IPS-18c (cell line): ENCODE results near the gene METTL24.
"Not testable (repeated sequence)": the region's sequence is repeated elsewhere in the genome, so short reads cannot be mapped to it uniquely, and the experiment has no call there.

Source experiments
- H3K4me3 ChIP-seq: 2 replicates; pipeline ENCODE4 v1.7.0; 2013; ENCODE audit warnings: low read depth, mild to moderate bottlenecking, low read length, moderate library complexity; ENCODE audit not compliant: insufficient read depth
- H3K9me3 ChIP-seq: one replicate; pipeline ENCODE4 v1.6.1; 2013; ENCODE audit warnings: mild to moderate bottlenecking, low read length, moderate library complexity; ENCODE audit not compliant: control insufficient read depth, insufficient read depth

METTL24 gene

DNA sequence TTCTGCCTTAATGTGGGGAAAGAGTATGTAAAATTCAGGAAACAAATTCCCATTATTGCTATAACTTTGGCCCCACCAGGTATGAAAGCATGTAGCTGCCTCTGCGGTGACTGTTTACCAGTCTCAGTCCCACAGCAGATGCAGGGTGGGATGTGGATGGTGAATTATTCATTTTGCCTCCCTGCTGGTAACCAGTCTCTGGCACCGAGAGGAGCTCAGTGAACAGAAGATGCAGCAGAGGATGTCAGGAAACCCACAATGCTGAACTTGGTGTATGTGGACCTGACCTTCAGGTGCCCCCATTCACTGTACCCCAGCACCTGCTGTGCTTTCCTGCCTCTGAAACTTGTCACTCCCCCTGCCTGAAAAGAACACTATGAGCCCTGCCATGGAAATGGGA lies 8.8 kb upstream of the METTL24 start:
- Histone ChIP-seq H3K9me3 (no peaks in the 10 kb centered on the region), H3K4me3 (no peak overlapping the region)

DNA sequence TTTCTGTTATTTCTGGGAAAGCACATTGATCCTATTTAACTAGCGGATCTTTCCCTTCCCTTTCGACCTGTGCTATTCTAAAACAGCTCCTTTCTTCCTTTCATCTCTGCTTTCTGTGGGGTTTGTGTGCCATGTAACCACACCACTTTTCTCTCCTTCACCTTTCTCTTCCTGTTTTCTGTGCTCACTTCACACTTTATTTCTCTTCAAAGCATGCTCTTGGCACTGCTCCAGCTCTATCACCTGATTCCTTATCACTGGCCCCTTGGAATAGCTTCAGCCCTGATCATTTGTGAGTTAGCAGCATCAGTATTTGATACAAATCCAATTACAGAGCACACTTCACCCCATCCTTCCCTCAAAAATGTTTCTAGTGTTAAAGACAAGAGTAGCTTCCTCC lies 8.1 kb upstream of the METTL24 start:
- no peak overlapping the region for H3K4me3 ChIP-seq
- H3K9me3 ChIP-seq: no peaks in the 10 kb centered on the region

GRCh38 chr6:110364364-110365105 lies 6.4 kb upstream of the METTL24 start:
- H3K9me3 ChIP-seq: no peaks in the 10 kb centered on the region
- H3K4me3 ChIP-seq: no peak overlapping the region

DNA sequence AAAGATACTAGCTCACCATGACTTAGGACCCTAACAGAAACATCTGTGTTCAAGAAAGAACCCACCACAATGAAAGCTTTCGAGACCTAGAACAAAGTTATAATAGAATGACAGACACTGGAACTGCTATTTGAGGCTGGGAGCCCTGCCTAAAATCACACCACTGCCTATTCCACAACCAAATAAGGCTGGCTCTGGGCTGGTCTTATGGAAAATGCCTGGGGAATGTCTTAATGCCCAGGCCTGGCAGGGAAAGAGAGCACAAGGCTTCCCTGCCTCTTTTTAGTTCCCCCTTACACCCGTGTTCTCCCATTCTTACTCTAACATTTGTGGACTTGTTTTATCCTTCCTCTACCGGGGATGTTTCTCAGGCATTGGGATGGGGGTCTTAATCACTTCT lies 5.6 kb upstream of the METTL24 start:
- no peaks in the 10 kb centered on the region for H3K9me3 ChIP-seq

DNA sequence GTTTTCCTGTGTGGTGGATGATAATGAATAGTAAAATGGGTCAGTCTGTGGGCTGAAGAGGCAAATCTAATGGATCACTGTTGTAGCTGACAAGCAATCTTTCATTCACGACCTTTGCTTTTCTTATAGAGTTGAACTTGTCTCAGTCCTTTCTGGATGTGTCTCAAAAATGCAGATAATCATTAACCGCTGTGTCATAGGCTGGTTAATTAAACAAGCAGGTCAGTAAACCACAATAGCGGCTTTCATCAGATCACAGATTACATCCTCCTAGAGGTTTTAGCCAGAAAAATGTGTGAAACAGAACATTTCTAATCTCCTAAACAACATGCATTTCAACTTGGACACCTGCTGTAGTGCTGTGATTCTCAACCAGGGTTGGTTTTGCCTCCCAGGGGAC lies 2.5 kb upstream of the METTL24 start:
- no peaks in the 10 kb centered on the region for H3K9me3 ChIP-seq

More for the DNA sequence above, 5.6 kb upstream of the METTL24 start:
- H3K4me3 ChIP-seq: no peak overlapping the region

GRCh38 chr6:110359556-110359955 lies 1.4 kb upstream of the METTL24 start:
- no peak overlapping the region for H3K4me3 ChIP-seq
- H3K9me3 ChIP-seq: no peaks in the 10 kb centered on the region

More for the DNA sequence above, 2.5 kb upstream of the METTL24 start:
- H3K4me3 ChIP-seq: no peak overlapping the region

GRCh38 chr6:110358553-110359160 lies 508 bp upstream of the METTL24 start:
- H3K9me3 ChIP-seq: no peaks in the 10 kb centered on the region
- H3K4me3 ChIP-seq: peak overlapping the region; percentile 73

DNA sequence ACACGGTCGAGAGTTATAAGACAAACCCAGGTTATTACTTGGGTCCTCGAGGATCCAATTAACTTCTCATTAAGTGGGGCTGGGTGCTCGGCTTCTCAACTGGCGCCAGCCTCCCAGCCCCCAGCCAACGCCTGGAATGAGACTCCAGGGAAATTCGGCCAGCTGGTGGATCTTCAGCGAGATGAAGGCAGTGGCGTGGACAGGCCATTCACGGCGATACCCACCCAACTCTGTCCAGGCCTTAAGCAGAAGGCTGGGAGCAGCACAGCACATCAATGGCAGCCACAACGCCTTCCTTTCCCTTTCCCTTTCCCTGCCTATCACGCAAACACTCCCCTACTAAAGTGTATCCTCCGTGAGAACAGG lies 868 bp downstream of the METTL24 start:
- peak overlapping the region; percentile 55 for H3K4me3 ChIP-seq

GRCh38 chr6:110356778-110357177 lies 1.4 kb downstream of the METTL24 start:
- Histone ChIP-seq H3K9me3 (no peaks in the 10 kb centered on the region), H3K4me3 (no peak overlapping the region)

More for the DNA sequence above, 868 bp downstream of the METTL24 start:
- no peaks in the 10 kb centered on the region for H3K9me3 ChIP-seq

GRCh38 chr6:110355727-110356126 lies 2.4 kb downstream of the METTL24 start:
- no peak overlapping the region for H3K4me3 ChIP-seq
- H3K9me3 ChIP-seq: no peaks in the 10 kb centered on the region

DNA sequence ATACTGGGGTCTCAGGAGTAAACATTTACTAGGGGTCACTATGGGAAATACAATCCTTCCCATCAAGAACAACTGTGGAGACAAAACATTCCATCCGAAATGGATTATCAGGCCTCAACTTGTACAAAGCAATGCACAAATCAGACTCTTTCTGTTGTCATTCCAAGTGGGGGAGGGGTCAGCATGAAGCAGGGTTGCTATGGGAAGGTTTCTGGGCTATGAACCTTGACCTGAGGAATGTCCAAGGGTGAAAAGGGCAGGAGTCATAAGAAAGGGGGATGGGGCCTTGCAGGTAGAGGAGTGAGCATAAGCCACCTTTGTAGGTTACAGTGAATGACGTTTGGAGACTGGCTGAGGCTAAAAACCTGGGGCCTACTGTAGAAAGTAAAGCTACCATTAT lies 3.1 kb downstream of the METTL24 start:
- no peak overlapping the region for H3K4me3 ChIP-seq

GRCh38 chr6:110354153-110354552 lies 4.0 kb downstream of the METTL24 start:
- no peaks in the 10 kb centered on the region for H3K9me3 ChIP-seq
- no peak overlapping the region for H3K4me3 ChIP-seq

More for the DNA sequence above, 3.1 kb downstream of the METTL24 start:
- no peaks in the 10 kb centered on the region for H3K9me3 ChIP-seq

- Histone ChIP-seq H3K4me3 (no peak overlapping the region), H3K9me3 (no peaks in the 10 kb centered on the region)
These were observed 4.6 kb downstream of the METTL24 start for GRCh38 chr6:110353457-110354001.

DNA sequence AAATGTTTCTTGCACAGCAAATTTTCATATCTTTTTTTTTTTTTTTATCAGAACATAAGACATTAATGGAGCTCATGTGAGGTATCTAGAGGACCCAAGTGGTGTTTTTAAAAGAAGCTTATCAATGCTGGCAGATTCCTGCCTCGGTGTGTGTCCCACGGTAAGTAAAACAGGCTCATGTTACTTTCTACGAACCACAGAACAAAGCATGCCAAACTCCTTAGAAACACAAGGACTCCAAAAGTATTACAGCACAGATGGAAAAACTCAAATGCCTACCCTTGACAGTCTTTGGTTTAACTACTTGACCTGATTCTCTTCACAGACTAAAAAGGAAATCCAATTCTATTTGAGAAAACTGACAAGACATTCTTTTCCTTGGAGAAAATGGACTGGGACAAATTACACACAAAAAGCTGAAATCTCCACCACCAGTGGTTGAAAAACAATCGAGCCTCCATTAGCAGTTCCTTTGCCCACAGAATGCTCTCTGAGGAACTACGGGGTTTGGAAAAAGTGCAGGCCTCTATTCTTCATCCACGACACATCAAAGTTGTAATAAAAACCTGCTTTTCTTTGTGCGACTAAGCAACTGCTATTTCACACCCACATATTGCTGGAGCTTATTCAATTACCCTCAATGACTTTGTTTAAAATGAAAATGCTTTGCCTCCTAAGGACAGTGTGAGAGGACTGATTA lies 5.4 kb downstream of the METTL24 start:
- H3K9me3 ChIP-seq: no peaks in the 10 kb centered on the region

DNA sequence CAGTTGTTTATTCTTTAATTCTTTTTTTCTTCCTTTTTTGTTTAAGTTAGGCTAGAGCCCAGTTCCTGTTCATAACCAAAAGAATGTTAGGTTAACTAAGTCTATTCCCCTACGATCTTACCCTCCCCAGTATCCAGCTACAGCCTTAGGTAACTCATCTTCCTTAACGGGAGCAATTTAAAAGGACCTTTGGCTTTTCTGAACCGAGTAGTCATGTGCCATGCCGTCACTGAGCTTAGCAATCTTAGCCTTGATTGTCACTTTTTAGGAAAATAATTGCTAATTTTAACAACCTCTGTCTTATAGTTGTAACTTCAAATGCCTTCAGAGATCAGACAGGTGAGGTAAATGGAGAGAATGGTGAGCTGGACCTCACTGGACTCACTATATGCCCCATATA lies 6.2 kb downstream of the METTL24 start:
- no peak overlapping the region for H3K4me3 ChIP-seq
- H3K9me3 ChIP-seq: no peaks in the 10 kb centered on the region

More for the DNA sequence above, 5.4 kb downstream of the METTL24 start:
- no peak overlapping the region for H3K4me3 ChIP-seq

DNA sequence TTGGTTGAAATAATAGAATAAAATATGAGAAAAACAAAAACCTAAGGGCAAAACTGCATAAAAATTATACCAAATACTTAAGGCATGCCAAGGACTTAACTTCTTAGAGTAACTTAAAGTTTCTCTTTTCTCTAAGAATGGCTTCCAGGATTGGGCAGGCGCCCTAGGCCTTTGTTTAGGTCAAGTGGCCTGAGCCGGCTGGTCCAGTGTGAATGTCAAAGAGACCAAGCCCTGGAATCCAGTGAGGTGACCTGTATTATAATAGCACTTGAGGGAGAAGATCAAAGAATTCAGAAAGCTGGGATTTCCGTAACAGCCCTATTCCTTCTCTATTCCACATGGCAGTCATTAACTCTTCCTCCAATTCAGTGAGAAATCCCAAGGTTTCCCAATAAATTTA lies 6.6 kb downstream of the METTL24 start:
- Histone ChIP-seq H3K4me3 (no peak overlapping the region), H3K9me3 (no peaks in the 10 kb centered on the region)

- H3K4me3 ChIP-seq, H3K9me3 ChIP-seq: not testable (repeated sequence)
These were observed 7.6 kb downstream of the METTL24 start for GRCh38 chr6:110350593-110350992.
